Astrocyte of the cerebellum (primary cell): ENCODE results near the gene PHACTR2.

Experiments
- DNase-seq: peaks from one replicate; pipeline ENCODE4 v3.0.0-alpha.2; 2011; ENCODE audit warnings: low read depth
- H3K4me3 ChIP-seq: 2 replicates; pipeline ENCODE4 v1.5.1; 2011; ENCODE audit warnings: mild to moderate bottlenecking, low read depth, low read length, moderate library complexity
- CTCF ChIP-seq: IDR thresholded peaks from 2 replicates; pipeline ENCODE4 v1.5.1; 2012; ENCODE audit warnings: low read length, low read depth, moderate library complexity, mild to moderate bottlenecking; ENCODE audit errors: missing control alignments
- in situ Hi-C: cut with HindIII; loops from 2 replicates; pipeline ENCODE4 v1.10.0; 2017; ENCODE audit warnings: low sequenced_read_pairs

The PHACTR2 gene

DNA sequence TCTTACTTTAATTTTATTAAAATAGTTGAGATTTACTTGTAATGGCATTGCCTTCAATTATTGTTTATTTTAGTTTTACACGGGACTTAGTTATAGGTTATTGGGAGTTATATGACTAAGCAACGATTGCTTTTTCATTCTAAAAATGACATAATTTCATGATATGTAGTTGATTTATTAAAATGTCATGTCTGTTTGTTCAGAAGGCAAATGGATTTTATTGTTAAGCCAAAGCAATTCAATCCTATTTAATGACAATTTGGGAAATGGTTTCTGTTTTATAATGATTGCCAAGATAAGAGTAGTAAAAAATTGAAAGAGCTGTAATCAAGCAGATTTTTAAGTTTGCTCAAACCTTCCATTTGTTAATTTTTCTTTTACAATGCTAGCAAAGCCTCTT is 74.7 kb downstream of the PHACTR2 start:
- no peak for DNase-seq
- no peak for TF ChIP-seq CTCF
- in situ Hi-C loops: no loop called here
- no peak overlapping the region for H3K4me3 ChIP-seq

DNA sequence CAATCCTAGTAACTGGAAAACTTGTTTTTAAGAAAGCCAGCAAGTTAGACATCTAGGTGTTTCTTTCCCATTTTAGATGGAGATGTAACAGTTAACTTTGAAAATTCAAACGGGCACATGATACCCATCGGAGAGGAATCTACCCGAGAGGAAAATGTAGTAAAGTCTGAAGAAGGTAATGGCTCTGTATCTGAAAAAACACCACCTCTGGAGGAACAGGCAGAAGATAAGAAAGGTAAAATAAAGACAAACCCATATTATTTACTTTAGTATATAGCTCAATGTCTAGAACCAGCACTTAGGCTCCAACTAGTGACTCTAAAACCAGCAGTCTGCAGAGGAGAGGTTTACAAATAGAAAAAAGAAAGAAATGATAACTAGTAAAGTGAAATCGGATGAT is 75.9 kb downstream of the PHACTR2 start:
- no peak overlapping the region for H3K4me3 ChIP-seq
- in situ Hi-C loops: no loop called here
- no peak for TF ChIP-seq CTCF
- no peak for DNase-seq

GRCh38 chr6:143754204-143754603 is 76.4 kb downstream of the PHACTR2 start:
- H3K4me3 ChIP-seq: no peak overlapping the region
- TF ChIP-seq CTCF: no peak
- in situ Hi-C loops: no loop called here
- DNase-seq: no peak

- in situ Hi-C loops: no loop called here
- no peak for DNase-seq
These were observed 77.6 kb downstream of the PHACTR2 start for GRCh38 chr6:143755301-143755744.

GRCh38 chr6:143757346-143757832 is 79.6 kb downstream of the PHACTR2 start:
- DNase-seq: no peak
- TF ChIP-seq CTCF: no peak
- in situ Hi-C loops: no loop called here
- no peak overlapping the region for H3K4me3 ChIP-seq

More at GRCh38 chr6:143755301-143755744, 77.6 kb downstream of the PHACTR2 start:
- no peak for TF ChIP-seq CTCF
- H3K4me3 ChIP-seq: no peak overlapping the region

- no peak overlapping the region for H3K4me3 ChIP-seq
- no peak for TF ChIP-seq CTCF
- DNase-seq: no peak
- in situ Hi-C loops: no loop called here
These were observed 80.8 kb downstream of the PHACTR2 start for GRCh38 chr6:143758551-143758950.

GRCh38 chr6:143759666-143760065 is 81.9 kb downstream of the PHACTR2 start:
- no peak for DNase-seq
- no peak for TF ChIP-seq CTCF
- in situ Hi-C loops: no loop called here
- H3K4me3 ChIP-seq: no peak overlapping the region
